Tongue (tissue), 2 donors: ENCODE data around the gene ODAD4. TPM values are rescaled to one million over a fixed set of nuclear protein-coding genes. Genes with fewer than 3 reads are reported as not detected.

ENCODE experiments used
- DNase-seq: peaks from one replicate; pipeline ENCODE4 v3.0.0-alpha.2; 2015
- total RNA-seq: library from RNA; depleted of rRNA; stranded (reverse); fragments of >200 nt; gene quantifications from one replicate; pipeline ENCODE4 v1.2.3, GENCODE V29; 2014

The ODAD4 gene, protein sequence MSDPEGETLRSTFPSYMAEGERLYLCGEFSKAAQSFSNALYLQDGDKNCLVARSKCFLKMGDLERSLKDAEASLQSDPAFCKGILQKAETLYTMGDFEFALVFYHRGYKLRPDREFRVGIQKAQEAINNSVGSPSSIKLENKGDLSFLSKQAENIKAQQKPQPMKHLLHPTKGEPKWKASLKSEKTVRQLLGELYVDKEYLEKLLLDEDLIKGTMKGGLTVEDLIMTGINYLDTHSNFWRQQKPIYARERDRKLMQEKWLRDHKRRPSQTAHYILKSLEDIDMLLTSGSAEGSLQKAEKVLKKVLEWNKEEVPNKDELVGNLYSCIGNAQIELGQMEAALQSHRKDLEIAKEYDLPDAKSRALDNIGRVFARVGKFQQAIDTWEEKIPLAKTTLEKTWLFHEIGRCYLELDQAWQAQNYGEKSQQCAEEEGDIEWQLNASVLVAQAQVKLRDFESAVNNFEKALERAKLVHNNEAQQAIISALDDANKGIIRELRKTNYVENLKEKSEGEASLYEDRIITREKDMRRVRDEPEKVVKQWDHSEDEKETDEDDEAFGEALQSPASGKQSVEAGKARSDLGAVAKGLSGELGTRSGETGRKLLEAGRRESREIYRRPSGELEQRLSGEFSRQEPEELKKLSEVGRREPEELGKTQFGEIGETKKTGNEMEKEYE
- not detected for total RNA-seq

DNA sequence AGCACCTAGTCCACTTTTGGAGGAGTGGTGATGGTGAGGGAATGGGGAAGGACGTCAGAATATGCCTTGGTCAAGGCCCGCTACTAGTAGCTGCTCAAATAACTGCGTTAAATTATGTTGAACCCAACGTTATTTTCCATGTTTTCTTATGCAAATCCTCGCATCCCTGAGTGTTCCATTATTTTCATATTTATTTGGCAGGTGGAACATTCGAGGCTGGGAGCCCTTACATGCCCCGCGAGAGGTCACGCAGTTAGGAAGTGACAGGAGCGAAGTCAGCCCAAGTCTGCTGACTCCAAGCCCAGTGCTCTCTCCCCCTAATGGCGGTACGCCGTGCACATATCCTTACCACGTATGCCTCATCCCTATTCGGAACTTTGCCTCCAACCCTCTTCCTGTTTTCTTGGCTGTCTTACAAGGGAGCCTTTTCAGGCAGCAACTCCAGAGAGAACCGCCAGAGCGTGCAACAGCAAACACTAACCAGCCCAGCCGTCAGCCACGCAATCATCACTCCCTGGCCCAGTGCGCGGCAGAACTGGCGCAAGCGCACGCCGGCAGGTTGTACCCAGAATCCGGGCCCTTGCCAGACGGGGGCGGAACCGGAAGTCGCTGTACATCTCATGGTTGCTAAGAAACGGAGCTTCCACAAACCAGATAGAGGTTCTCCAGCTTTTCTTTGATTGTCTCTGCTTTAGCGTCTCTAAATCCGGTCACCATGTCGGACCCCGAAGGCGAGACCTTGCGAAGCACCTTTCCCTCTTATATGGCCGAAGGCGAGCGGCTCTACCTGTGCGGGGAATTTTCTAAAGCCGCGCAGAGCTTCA lies at the start of gene ODAD4:
TSS of gene ODAD4 (plus strand) at position 609 of the 824 bp plus-strand sequence. CDS start at position 716, 107 bp downstream.
- peak; percentile 98 for DNase-seq

DNA sequence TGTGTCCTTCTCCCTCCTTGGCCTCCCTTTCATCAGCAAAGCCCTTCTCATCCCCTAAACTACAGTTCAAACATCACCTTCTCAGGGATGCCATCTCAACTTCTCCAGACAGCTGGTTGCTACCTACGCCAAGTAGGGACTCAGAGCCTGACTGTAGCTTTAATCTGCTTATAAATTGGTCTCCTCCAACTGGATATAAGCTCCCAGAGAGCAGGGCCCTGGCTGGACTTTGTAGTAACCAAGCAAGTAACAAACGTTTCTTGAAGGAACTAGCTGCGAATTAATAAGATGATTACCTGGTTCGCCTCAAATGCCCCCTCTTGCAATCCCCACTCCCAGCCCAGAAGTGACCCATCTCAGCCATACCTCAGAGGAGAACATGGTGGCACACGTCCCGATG lies 47.7 kb upstream of the ODAD4 start:
- DNase-seq, result no peak

DNA sequence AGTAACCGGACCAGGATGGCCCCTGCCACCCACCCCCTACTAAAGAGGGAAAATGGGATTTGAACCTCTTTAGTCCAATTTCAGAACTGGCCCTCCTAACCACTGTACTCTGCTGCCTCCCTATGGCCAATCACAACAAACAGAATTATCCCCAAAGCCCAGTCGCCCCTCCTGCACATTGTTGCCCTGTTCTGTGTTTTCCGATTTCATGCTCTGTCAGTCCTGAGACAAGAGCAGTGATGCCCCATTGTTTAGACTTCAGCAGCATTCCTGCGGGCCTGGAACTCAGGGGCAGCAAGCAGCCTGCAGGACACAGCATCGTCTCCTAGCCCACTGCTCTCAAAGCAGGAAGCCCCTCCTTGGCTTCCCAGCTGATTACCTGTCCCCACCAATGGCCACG lies 44.7 kb upstream of the ODAD4 start:
- DNase-seq, result no peak

DNA sequence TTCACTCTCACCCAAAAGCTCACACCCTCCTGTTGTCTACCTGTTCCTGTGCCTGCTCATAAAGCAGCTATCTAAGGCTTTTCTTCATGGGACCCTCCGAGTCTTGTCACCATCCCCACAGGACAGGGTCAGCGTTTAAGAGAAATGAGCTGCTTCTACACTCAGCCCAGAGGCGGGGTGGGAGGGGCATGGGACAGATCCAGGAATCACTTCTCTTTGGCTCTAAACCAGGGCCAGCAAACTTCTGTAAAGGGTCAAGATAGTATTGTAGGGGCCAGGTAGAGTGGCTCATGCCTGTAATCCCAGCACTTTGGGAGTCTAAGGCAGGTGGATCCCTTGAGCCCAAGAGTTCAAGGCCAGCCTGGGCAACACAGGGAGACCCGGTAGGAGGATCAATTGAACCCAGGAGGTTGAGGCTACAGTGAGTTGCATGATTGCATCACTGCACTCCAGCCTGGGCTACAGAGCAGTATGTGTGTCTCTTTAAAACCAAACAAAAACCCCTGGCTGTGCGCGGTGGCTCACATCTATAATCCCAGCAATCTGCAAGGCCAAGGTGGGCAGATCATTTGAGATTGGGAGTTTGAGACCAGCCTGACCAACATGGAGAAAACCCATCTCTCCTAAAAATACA lies 42.0 kb upstream of the ODAD4 start:
- no peak for DNase-seq

DNA sequence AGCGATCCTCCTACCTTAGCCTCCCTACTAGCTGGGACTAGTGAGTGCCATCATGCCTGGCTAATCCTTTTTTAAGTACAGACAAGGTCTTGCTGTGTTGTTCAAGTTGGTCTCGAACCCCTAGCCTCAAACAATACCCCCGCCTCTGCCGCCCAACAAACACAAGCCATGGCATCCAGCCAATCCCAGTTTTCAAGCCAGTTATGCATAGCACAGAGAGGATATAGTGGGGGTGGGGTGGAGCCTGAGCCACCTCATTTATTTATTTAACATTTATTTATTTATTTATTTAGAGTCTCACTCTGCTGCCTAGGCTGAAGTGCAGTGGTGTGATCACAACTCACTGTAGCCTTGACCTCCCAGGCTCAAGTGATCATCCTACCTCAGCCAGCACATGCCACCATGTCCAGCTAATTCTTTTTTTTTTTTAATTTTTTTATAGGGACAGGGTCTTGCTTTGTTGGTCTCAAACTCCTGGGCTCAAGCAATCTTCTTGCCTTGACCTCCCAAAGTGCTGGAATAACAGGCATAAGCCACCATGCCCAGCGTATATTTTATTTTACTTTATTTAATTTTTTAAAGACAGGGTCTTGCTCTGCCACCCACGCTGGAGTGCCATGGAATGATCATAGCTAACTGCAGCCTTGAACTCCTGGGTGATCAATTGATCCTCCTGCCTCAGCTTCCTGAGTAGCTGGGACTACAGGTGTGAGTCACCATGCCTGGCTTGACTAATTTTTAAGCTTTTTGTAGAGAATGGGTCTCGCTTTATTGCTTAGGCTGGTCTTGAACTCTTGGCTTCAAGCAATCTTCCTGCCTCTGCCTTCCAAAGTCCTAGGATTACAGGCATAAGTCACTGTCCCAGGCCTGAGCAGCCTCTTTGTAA lies 39.0 kb upstream of the ODAD4 start:
- no peak for DNase-seq

DNA sequence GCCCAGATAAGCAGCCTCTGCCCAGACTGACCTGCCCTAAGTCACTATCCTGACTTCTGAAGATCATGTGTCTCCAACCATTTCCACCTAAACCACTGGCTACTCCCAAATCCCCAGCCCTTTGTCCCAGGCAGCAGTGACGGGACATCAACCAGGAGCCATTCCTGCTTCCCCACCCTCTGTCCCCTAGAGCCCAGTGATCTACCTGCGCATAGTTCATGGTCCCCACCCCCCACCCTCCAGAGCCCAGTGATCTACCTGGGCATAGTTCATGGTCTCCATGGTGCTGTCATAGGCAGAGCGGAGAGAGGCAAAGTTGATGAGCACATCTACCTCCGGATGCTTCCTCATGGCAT lies 38.4 kb upstream of the ODAD4 start:
- no peak for DNase-seq

DNA sequence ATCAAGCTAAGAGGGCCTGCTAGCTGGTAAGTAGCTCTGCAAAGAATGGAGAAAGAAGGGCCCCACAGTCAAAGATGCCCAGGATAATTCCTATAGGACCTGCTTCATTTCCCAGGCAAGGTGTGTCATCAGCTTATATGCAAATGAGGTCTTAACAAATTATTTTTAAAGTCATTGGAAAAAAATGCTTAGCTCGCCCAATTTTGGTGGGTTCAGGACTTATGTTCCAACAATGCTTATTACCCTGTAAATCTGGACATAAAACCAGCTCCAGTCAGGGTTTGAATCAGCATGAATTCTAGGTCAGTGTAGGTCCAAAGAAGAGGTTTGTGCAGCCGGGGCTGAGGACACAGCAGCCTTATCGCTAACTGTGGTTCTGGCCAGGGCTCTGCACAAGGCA lies 37.0 kb upstream of the ODAD4 start:
- no peak for DNase-seq

DNA sequence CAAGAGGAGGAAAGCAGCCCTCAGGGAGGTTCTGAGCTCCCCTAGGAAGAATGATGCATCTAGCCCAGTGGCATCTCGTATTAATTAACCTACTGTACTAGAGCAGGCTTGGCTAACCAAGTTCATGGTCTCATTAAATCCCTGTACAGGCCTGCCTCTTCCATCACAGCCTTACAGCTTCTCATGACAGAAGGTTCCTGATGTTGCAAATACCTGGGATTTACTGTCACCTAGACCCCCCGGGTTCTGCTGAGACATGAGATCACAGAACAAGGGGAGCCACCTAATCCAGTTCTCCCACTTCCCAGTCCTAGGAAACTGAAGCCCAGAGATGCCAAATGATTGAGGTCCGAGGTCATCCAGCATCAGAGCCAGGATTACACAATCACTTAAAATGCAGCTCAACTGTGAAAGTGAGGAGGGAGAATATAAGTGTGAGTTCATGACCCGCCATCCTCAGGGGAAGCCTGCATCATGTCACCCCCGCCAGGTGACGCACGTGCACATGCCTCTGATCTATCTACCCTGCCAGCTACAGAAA lies 35.6 kb upstream of the ODAD4 start:
- peak; percentile 21 for DNase-seq

DNA sequence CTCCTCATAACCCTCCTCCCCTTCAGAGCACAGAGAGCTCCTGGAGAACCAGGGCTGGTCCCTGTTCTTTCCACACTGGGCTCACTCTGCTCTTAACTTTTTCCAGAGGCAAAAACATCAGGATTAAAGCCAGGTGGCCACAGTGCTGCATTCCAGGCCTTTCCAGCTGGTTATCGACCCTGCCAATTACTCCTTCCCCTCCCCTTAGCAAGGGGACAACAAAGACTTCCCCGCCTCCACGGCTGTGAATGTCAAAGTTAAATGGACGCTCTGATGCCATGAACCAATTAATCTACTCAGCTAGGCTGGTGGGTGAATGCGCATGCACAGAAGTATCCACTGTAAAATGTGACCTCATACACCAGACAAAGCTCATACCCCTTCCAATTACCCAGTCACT lies 34.8 kb upstream of the ODAD4 start:
- DNase-seq, result peak; percentile 76

DNA sequence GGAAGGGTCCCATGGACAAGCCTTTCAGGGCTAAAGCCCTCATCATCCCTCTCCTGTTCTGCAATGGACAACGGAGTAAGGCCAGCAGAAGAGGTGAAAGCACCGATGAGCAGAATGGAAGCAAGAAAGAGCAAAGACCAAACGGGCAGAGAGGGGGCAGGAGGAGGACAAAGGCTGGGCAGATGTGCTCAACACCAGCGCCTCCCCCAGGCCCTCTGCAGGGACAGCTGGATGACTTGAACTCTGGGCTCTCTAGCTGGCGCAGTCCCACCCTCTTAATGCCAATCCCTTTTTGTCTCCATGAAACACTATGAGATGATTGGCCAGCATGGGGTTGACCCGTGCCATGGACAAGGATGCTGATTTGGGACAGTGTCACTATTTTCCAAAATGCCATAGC lies 33.7 kb upstream of the ODAD4 start:
- DNase-seq, result no peak

DNA sequence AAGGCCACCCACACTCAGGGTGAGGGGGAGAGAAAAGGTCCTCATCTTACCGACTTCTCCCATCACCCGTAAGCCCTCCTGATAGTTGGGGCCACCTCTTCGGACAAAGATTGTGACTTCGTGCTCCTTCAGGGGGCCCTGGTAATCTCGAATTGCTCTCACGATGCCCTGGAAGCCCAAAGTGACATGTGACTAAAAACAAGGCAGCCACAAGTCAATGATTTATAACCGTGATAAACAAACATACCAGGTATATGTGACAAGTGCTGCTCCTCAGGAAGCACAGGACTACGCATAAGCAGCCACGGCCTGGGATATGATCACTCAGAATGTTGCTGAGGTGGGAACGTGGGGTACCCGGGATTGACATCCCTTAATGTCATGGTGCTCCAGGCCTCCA lies 28.8 kb upstream of the ODAD4 start:
- DNase-seq, result no peak

DNA sequence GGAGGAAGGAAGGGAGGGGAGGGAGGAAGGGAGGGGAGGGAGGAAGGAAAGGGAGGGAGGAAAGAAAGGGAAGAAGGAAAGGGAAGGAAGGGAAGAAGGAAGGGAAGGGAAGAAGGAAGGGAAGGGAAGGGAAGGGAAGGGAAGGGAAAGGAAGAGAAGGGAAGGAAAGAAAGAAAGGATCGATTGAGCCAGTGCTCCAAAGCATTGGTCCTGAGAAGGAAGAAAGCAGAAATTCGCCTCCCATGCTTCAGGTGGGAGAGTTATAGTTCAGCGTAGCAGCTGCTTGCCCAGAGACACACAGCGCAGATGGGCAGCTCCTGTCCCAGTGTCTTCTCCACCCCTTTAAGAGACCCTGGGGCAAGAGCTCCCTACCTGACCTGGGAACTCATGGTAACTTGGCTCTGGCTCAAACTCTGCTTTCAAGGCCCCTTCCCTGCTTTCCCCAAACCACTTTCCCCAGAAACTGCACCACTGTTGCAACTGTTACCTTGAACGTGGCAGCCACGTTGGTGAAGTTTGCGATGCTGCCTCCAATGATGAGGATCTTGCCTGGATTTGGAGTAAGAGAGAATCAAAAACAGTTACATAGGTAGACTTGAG lies 26.1 kb upstream of the ODAD4 start:
- DNase-seq, result no peak

DNA sequence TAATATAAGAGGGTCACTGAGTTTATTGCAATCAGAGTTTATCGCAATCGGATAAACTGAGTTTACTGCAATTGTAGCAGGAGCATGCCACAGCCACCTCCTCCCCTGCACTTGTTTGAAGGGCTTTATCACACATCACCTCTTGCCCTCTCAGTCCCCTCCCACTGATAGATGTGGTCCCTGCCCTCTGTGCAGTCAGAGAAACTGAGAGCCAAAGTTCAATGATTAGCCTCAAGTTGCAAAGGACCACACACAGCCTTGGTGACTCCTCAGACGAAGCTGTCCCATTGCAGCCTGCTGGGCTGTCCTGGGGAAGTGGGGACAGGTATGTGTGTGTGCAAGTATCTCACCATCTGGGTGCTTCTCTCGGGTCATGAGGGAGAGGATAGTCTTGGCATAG lies 25.2 kb upstream of the ODAD4 start:
- no peak for DNase-seq

DNA sequence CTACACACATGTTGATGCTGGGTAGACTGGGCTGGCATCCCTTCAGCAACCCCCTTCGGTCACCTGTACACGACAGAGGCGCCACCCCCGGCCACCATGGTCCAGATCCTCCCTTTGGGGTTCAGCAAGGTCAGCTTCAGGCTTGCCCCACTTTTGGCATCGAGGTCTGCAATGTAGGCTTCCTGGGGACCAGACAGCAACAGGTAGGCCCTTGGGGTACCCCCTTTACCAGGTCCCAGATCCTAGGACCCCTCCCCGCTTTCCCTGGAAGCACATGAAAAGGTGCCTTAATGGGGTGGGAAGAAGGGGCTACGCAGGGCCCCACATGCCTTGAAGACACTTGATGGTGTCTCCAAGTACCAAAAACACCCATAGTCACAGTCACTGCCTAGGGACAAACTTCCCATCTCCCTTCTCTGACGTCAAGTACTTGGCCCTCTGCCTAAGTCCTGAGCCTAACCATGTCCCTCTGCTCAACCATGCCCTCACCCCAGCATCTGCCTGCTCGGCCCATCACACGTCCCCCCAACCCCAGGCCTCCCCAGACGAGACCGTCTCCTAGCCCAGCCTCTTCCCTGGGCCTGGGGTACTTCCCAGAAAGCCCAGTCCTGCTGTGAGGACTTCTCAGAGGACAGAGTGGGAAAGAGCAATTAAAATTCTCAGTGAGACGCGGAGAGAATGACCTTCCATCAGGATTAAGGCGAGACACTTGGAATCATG lies 23.8 kb upstream of the ODAD4 start:
- DNase-seq, result no peak

DNA sequence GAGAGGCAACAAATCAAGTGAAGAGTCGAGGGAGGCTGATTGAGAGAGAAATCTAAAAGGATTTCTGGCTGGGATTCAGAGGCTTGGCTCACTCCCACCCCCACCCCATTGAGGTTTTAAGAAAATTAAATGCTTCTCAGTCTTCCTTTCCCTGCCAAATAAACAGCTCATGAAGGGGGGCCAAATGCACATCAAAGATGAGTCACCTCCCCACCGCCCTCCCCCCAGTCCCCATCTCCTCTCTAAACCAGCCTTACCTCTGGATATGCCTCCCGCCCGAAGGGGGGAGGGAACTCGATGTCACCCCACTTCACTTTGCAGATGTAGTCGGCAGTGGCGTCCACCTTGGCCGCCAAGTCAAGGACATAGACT lies 23.2 kb upstream of the ODAD4 start:
- DNase-seq, result no peak

DNA sequence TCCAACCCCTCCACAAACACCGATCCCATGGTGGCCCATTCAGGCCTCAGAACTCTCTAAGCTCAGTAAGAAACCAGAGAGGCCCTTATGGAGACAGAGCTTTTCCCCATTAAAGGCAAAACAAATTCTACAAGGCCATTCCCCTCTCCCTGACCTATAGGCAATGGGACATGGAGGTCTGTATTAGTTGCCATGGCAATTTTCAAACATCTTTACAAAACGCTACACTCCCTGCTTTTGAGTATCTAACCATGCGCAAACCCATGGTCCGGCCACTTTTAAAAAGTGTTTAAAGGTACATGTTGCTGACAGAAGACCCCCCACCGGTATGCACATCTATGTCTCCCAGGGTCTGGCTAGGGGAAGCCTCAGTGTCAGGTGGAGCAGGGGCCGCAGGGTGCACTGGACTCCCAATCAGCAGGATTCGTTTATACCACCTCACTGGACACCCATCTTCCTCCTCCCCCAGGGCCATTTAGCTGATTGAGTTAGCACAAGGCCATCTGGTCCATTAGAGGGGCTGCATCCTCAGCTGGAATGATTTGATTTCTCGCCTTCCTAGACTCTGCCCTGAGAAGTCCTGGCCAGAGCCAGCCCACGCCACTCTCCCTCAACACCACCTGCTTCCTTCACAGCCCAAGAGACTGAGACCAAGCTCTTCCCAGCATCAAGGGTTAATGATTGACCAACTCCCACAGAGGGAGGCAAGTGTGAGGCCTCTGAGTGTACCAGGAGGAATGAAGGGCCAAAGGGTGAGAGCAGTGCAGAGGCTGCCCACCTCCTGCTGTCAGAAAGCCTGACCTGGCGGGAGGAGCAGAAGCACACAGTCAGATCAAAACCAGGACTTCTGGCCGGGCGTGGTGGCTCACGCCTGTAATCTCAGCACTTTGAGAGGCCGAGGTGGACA lies 22.5 kb upstream of the ODAD4 start:
- no peak for DNase-seq

DNA sequence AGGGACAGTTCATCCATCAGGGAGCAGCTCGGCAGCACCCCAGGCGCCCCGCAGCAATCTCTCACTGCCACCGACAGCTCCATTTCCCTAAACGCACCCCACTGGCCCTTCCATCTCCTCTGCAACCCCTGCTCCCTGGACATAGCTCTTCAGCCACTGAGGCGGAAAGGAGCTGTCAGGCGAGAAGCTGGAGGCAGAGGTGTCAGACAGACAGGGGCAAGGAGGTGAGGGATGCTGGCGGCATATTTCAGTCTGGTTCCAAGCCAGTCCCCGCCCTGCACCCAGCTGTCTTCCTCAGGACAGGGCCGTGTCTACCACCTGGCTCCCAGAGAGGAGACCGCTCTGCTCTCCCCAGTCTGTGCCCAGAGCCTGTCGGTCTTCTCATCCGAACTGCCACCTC lies 21.3 kb upstream of the ODAD4 start:
- no peak for DNase-seq

DNA sequence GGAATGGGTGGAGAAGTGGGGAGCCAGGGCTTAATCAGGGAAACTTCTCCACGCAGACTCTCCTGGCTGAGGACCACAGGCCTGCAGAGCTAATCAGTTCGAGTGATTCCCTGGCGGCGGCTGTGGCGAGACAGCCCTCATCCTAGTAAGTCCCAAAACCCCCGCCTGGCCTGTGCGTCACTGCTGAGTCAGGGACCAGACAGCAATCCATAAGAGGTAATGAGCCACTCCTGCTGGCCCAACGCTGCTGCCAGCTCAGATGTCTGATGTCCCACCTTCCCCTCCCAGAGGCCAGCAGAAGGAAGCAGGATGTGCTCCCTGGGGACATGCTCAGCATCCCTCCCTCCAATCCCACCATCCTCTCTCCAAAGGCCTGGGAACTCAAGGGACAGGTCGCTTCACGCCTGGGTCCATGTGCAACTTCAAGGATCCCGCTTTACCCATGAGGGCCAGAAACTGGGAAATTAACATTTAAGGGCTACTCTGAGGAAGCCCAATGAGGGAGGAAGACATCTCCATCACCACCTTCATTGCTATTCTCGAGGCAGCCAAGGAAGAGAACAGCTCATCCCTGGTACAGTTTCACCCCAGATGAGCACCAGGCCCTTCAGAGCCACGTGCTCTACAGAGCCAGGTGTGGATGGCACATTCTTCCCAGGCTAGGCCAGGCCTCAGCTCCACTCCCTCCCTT lies 19.6 kb upstream of the ODAD4 start:
- DNase-seq, result no peak

DNA sequence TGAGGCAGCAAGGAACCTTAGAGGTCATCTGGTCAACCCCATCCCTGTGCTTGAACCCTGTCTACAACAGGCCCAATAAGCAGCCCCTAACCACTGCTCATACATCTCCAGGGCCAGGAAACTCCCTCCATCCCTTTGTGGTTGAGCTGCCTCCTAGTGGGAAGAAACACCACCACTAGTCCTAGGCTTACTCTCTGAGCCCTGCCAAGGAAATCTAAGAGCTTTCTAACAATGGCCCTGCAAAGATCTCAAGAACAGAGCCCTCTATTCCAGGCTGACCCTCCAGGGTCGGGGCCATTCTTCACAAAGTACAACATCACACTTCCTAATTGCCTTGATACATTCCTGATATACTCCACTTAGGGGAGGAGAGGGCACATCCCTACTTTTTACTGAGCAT lies 17.5 kb upstream of the ODAD4 start:
- no peak for DNase-seq
